ENCODE measurements around the gene CKAP5. TPM values are rescaled to one million over a fixed set of nuclear protein-coding genes. Genes with fewer than 3 reads are reported as not detected.

CKAP5 gene
- total RNA-seq, 2 experiments from 2014 or later: 161 to 243 TPM

DNA sequence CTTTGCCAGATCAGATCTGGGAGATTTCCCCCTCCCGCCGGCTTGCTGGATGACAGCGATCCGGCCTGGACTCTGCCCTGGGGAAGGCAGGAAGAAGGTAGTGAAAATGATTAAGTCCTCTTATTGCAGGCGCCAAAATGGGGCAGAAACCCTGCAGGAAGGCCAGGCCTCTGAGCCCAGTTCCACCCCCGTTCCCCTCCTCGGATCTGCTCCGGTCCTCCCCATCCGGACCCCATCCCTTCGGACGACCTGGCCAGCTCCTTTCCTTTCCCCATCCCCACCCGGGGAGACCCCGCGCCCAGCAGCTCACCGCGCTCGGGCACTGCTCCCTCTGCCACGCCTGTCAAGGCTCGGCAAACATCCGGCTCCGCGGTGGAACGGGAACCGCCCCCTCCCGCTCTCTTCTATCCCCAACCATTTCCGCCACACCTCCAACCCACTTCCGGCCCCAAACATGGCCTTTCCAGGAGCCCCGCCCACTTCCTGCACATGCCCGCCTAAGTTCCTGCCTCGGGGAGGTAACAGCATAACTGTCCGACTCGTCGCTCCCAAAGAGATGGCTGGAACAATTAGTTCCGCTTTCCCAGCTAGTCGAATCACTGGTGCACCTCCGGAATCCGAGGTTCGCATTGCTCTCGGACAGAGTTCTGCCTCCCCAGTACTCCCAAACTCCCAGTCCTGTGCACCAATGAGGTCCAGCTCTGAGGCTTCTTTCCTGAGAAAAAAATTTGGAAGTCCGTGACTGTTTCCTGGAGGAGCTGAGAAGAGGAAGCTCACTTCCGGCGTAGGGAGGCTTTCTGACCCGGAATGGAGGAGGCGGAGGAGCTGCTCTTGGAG lies 145.6 kb downstream of the CKAP5 start, which contains the start of the genes ARHGAP1 and ZNF408:
TSS of gene ARHGAP1 (minus strand) at position 379 of the 837 bp plus-strand sequence. CDS start 4,512 bp downstream, outside the sequence.
TSS of gene ZNF408 (plus strand) at position 791 of the 837 bp plus-strand sequence. CDS start at position 808, 17 bp downstream.
- peak within 1 kb of the TSS; percentile 92 for H3K4me2 ChIP-seq (ENCODE audit: low read length)
- TF ChIP-seq EZH2phosphoT487 (IDR thresholded peaks at IDR 0.05; ENCODE audit: borderline replicate concordance, low read depth, low read length): no peak
- TF ChIP-seq, protein P1, sequence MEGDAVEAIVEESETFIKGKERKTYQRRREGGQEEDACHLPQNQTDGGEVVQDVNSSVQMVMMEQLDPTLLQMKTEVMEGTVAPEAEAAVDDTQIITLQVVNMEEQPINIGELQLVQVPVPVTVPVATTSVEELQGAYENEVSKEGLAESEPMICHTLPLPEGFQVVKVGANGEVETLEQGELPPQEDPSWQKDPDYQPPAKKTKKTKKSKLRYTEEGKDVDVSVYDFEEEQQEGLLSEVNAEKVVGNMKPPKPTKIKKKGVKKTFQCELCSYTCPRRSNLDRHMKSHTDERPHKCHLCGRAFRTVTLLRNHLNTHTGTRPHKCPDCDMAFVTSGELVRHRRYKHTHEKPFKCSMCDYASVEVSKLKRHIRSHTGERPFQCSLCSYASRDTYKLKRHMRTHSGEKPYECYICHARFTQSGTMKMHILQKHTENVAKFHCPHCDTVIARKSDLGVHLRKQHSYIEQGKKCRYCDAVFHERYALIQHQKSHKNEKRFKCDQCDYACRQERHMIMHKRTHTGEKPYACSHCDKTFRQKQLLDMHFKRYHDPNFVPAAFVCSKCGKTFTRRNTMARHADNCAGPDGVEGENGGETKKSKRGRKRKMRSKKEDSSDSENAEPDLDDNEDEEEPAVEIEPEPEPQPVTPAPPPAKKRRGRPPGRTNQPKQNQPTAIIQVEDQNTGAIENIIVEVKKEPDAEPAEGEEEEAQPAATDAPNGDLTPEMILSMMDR (conservative IDR thresholded peaks at IDR 0.05; ENCODE audit: low read length): no peak
- peak; percentile 99 for DNase-seq (ENCODE audit: low spot score)
- H3K4me1 ChIP-seq (ENCODE audit: insufficient read depth, low read length, poor library complexity, severe bottlenecking): peaks cover 19% of the 10 kb centered on the region
- peak within 1 kb of the TSS; percentile 63 for H2AFZ ChIP-seq (ENCODE audit: low read length)
- intact Hi-C loops (cut with micrococcal nuclease; ENCODE audit: unreplicated experiment): no loop called here
- H3K9me2 ChIP-seq (ENCODE audit: insufficient read depth, low read length): no peaks in the 10 kb centered on the region
- H3K4me3 ChIP-seq (ENCODE audit: low read depth, low read length, poor library complexity, severe bottlenecking): peak within 1 kb of the TSS; percentile 92
- no TSS peak for BruUV-seq (replicated peaks)
- no peaks in the 10 kb centered on the region for H4K20me1 ChIP-seq (ENCODE audit: insufficient read depth, low read length)
- ChIA-PET CTCF (ENCODE audit: unreplicated experiment) (interaction anchor here (1.2 kb wide), 1 partner anchor 452 kb away, joined by 4 read pairs; no protein-coding TSS in a partner anchor), POLR2A (interaction anchor here (0.6 to 1.6 kb wide), 10 partner anchors 11 to 839 kb away, joined by 3 to 11 read pairs (median 4); partner anchors contain the start of genes ATG13 and HARBI1)
- H3K27ac ChIP-seq (ENCODE audit: low read depth, low read length, poor library complexity, severe bottlenecking): peak within 1 kb of the TSS; percentile 59
- H3K36me3 ChIP-seq (ENCODE audit: insufficient read depth, low read length): peaks cover 37% of the 10 kb centered on the region
- peaks cover 35% of the 10 kb centered on the region for H3K79me2 ChIP-seq (ENCODE audit: insufficient read depth, low read depth, low read length)
- no peaks in the 10 kb centered on the region for H3K9me3 ChIP-seq (ENCODE audit: low read length)

DNA sequence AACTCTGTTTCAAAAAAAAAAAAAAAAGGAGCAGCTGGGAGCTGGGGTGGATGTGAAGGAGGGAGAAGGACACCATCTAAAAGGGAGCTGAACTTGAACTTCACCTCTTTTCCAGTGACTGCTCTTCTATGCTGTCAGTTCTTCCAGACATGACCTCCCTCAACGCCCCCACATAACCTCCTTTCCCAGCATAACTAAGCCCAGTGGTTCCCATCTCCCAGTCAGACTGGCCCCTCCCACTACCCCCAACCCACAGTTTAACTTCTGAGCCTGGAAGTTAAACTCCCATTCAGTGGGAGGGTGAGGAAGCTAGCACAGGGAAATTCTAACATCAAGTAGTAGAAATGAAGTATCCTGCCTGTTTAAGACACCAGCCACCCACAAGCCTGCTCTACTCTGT lies 147.5 kb downstream of the CKAP5 start:
- H3K9me3 ChIP-seq (ENCODE audit: low read length): no peaks in the 10 kb centered on the region
- intact Hi-C loops (cut with micrococcal nuclease; ENCODE audit: unreplicated experiment): no loop called here
- ChIA-PET CTCF (ENCODE audit: unreplicated experiment) (no interaction called here), POLR2A (interaction anchor here (0.5 to 1.6 kb wide), 4 partner anchors 15 to 1128 kb away, joined by 3 to 4 read pairs (median 4); no protein-coding TSS in a partner anchor)
- H3K27ac ChIP-seq (ENCODE audit: low read depth, low read length, poor library complexity, severe bottlenecking): no peak overlapping the region
- TF ChIP-seq, protein P1 (conservative IDR thresholded peaks at IDR 0.05; ENCODE audit: low read length): no peak
- no peak for TF ChIP-seq EZH2phosphoT487 (IDR thresholded peaks at IDR 0.05; ENCODE audit: borderline replicate concordance, low read depth, low read length)
- H3K4me1 ChIP-seq (ENCODE audit: insufficient read depth, low read length, poor library complexity, severe bottlenecking): peaks cover 19% of the 10 kb centered on the region
- peaks cover 35% of the 10 kb centered on the region for H3K79me2 ChIP-seq (ENCODE audit: insufficient read depth, low read depth, low read length)
- no peaks in the 10 kb centered on the region for H3K9me2 ChIP-seq (ENCODE audit: insufficient read depth, low read length)
- H3K36me3 ChIP-seq (ENCODE audit: insufficient read depth, low read length): peaks cover 35% of the 10 kb centered on the region
- H3K4me2 ChIP-seq (ENCODE audit: low read length): no peak overlapping the region
- no peaks in the 10 kb centered on the region for H4K20me1 ChIP-seq (ENCODE audit: insufficient read depth, low read length)
- no TSS peak for BruUV-seq (replicated peaks)
- no peak overlapping the region for H3K4me3 ChIP-seq (ENCODE audit: low read depth, low read length, poor library complexity, severe bottlenecking)
- H2AFZ ChIP-seq (ENCODE audit: low read length): no peak overlapping the region
- DNase-seq (ENCODE audit: low spot score): no peak
